H4 (cell line): ENCODE measurements around the gene TXNL1. TPM values are rescaled to one million over a fixed set of nuclear protein-coding genes. Genes with fewer than 3 reads are reported as not detected.

ENCODE experiments used
- DNase-seq: peaks from one replicate; pipeline ENCODE4 v3.0.0-alpha.2; 2015; ENCODE audit warnings: low spot score
- total RNA-seq: library from RNA; depleted of rRNA; stranded (reverse); fragments of >200 nt; shearing (Covaris generic); gene quantifications from 2 replicates; pipeline ENCODE4 v1.2.3, GENCODE V29; 2014; rRNA removed

Gene TXNL1
- total RNA-seq, 1 experiment from 2014 or later, result 144 TPM

DNA sequence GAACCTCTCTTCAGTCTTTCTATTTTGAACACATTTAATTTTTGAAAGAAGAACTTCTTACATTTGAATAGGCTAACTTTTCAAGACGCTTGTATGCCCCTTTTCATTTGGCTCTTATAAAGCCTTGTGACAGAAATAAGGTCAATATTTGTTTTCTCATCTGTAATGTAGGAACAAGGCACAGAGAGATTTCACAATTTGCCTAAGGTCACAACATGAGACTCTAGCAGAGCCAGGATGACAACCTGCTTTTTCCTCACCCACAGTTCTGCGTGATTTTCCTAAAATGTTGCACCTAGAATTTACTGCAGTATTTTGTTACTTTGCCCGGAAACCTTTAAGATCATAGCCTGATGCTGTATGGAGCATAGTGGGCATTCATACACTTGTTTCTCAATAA, 67.4 kb downstream of the TXNL1 start:
- DNase-seq, result no peak

DNA sequence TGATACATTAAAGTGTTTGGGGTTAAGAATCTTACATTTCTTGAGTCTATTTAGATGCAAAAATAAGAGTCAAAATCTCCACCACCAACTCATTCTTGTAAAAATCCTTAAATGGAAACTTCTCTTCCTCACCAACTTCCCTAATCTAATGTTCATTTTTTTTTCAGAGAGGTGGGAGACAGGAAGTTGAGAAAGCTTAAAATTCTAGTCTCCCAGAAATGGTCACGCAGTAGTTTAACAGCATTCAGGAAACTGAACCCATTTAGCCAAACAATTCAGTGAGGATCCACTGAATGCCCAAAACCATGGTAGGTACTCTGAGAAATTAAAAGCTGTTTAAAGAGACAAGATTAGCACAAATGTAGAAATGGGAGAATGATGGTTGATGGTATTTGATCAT, 69.0 kb downstream of the TXNL1 start:
- DNase-seq, result no peak

DNA sequence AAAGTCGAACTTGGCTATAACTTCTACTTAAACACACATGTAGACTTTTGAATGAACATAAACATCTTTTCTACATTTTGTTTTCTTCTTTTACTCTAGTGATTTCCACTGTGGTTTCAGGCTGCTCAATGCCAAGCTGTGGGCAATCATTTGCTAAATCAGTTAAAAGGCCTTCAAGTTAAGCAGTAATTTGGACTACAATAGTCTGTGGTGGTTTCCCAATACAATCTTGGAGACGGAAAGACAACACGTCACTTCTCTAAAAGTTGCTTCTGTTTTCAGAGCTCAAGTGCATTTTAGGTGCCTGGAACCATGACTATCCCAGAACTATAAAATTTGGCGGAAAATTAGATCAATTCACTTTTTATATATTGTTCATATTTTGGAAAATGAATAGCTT, 69.4 kb downstream of the TXNL1 start:
- no peak for DNase-seq

DNA sequence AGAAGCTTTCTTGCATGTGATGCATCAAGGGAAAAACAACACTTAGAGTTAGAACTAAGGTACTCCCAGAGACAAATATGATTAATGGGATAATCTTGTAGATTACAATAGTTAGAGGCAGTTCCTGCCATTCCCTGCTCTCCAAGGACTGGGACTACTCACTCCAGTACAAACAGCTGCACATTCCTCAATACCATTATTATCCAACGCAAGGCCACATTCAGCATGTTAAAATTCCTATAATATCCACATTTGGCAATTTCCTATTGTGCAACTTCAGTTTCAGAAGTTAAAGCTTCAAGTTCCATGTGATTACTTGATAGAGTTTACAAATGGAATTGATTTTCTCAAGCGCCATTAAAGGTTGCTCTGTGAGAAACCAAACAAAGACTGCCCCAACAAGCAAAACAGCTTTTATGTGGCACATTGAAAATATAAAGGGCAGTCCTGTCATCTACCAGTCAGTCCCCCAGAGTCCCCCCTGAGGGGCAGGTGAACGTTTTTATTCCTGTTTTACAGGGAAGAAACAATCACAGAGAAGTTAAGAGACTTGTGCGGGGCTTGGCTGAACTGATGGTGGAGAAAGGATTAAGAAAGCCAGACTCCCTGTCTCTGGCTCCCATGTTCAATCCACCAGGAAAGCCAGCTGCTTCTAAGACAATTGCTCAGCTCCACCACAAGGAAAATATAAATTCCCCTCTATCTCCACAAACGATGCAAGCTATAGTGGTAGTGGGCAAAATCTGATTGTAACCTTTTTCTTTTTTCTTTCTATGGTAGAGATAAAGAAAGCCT, 72.6 kb downstream of the TXNL1 start:
- no peak for DNase-seq

DNA sequence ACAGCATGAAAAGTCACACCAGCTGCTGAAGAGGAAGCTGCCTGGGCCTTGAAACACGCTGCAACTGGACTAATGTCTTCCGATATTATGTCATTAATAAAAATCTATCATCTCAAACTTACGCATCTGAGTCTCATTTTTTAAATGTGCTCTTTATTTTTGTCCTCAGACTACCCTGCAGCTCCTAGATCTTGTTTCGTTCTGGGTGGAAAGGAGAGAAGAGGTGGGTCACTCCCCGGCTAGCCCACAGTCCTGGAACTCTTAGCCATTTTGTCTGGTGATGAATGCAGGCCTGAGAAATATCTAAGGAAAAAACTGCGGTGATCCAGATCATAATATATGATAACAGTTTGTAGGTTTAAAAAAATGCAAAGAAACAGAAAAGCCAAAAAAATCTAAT, 73.3 kb downstream of the TXNL1 start:
- DNase-seq, result no peak

DNA sequence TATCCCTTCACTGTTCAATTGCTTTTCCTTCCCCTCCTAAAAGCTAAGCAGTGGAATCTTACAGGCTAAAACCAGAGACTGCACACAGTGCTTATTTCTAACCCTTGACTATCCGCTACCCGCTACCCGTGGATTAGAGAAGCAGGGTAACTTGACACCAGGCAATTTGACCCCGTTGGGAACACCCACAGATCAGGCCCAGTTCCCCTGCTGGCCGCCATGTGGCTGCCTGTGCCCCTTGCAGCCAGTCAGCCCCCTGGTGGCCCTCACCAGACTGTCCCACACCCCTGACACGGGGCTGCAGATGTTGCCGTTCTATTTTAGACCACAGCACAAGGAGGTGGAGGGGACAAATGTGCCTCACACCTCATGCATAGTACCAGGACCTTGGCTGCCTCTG, 74.8 kb downstream of the TXNL1 start:
- peak; percentile 24 for DNase-seq

DNA sequence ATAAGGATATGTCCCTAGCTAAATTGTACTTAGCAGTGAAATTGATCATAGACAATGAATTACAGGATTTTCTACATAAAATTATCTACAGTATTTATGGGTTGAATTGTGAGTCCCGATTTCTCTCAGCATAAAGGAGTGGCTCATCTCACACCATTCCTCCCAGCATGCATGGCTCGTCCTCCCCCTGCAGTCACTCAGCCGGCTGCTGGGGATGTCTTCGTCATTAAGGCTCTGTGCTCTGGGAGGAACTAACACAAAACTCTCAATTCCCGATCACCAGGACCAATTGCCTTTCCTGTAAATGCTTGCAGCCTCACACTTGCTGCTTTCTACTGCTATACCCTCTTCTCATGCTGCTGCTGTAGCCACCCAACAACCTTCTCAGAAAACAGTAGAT, 75.9 kb downstream of the TXNL1 start:
- no peak for DNase-seq

DNA sequence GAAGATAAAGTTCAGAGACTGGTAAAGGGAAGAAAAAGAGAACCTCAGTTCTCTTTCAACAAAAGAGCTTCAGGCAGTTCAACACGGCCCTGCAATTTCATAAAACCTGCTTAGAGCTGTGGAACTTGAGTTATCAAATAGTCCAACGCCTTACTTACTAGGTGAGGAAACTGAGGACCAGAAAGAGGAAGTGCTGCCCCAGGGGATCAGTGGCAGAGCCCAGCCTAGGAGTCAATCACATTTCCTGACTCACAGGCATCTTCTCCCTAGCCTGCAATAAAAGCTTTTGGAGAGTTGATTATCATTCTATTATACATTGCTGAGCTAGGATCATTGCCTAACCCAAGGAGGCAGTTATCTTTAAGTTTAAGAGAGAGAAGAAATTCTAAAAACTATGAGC, 77.4 kb downstream of the TXNL1 start:
- DNase-seq, result no peak

DNA sequence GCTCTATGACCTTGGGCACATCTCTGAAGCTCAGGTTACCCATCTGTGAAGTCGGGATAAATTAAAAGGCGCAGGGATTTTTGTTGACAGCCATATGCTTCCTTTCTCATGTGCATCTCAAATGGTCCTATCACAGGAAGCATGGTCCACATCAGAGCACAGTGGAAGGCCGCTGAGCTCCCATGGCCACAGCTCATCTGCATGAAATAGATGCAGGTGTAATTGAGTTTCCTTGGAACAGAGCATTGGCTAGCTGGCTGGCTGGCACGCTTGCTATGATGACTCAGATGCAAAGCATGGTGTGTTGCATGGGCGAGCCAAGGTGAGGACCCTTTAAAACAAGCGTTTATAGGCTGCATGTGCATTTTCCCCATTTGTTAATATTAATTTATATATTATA, 79.3 kb downstream of the TXNL1 start:
- DNase-seq, result no peak

DNA sequence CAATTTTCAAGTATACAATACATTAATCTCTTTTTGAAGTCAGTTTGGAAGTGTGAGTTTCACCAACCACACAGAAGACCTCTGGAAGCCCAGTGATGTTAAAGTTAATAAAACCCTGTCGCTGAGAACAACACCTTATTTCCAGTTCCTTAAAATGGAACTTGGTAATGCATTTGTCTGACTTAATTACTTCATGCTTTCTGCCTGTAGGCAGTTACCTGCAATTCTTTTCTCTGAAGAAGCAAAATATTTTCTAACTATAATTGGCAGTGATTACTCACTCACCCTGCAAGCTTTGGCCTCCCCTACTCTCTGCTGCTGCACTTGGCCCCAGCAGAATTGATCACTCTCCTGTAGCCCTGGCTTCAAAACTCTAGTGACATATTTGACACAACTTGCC, 81.5 kb downstream of the TXNL1 start:
- DNase-seq, result no peak

DNA sequence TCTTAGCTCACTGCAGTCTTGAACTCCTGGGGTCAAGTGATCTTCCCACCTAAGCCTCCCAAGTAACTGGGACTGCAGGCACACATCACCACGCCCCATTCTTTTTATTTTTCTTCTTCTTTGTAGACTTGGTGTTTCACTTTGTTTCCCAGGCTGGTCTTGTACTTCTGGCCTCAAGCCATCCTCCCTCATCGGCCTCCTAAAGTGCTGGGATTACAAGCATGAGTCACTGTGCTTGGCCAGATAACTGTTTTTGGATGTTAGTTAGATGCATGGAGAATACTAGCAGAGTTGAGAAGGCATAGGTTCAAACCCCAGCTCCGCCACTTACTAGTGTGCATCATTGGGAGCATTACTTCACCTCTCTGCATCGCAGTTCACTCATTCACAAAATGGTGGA, 88.3 kb downstream of the TXNL1 start:
- no peak for DNase-seq

Other genes starting within 250 kb of the TXNL1 start
- 4.5 and 8.4 TPM in 2 replicates for gene WDR7, start 12.8 kb upstream of the TXNL1 start, total RNA-seq